ENCODE data around the gene FAM32A.

FAM32A gene

GRCh38 chr19:16185123-16185767 is at the start of gene FAM32A:
Gene FAM32A, plus strand, starts transcription at chr19:16185410. Its CDS starts 33 bp downstream, at chr19:16185443.
- peak; percentile 99 for DNase-seq (ENCODE audit: low read depth)

GRCh38 chr19:16135430-16136127 is 49.6 kb upstream of the FAM32A start:
- no peak for DNase-seq (ENCODE audit: low read depth)

- no peak for DNase-seq (ENCODE audit: low read depth)
These were observed 48.8 kb upstream of the FAM32A start for GRCh38 chr19:16136185-16136999.

- no peak for DNase-seq (ENCODE audit: low read depth)
These were observed 45.5 kb upstream of the FAM32A start for GRCh38 chr19:16139752-16140151.

- DNase-seq (ENCODE audit: low read depth): no peak
These were observed 44.2 kb upstream of the FAM32A start for GRCh38 chr19:16141043-16141442.

- no peak for DNase-seq (ENCODE audit: low read depth)
These were observed 43.1 kb upstream of the FAM32A start for GRCh38 chr19:16142032-16142580.

- no peak for DNase-seq (ENCODE audit: low read depth)
These were observed 41.6 kb upstream of the FAM32A start, which contains the start of gene HSH2D for GRCh38 chr19:16143399-16144215. Gene HSH2D, plus strand, starts transcription at chr19:16143685. Its CDS starts 5,066 bp downstream, at chr19:16148751.

- DNase-seq (ENCODE audit: low read depth): no peak
These were observed 41.0 kb upstream of the FAM32A start for GRCh38 chr19:16144216-16144581.

- DNase-seq (ENCODE audit: low read depth): no peak
These were observed 39.1 kb upstream of the FAM32A start for GRCh38 chr19:16146112-16146511.

GRCh38 chr19:16148443-16149229 is 36.6 kb upstream of the FAM32A start:
- no peak for DNase-seq (ENCODE audit: low read depth)

GRCh38 chr19:16153582-16154336 is 31.5 kb upstream of the FAM32A start:
- DNase-seq (ENCODE audit: low read depth): no peak

GRCh38 chr19:16154557-16154956 is 30.7 kb upstream of the FAM32A start:
- DNase-seq (ENCODE audit: low read depth): no peak

- no peak for DNase-seq (ENCODE audit: low read depth)
These were observed 30.1 kb upstream of the FAM32A start for GRCh38 chr19:16155128-16155527.

- no peak for DNase-seq (ENCODE audit: low read depth)
These were observed 28.3 kb upstream of the FAM32A start for GRCh38 chr19:16156904-16157303.

GRCh38 chr19:16157601-16158000 is 27.6 kb upstream of the FAM32A start:
- DNase-seq (ENCODE audit: low read depth): no peak

GRCh38 chr19:16159655-16160054 is 25.6 kb upstream of the FAM32A start:
- DNase-seq (ENCODE audit: low read depth): no peak

- DNase-seq (ENCODE audit: low read depth): no peak
These were observed 24.7 kb upstream of the FAM32A start for GRCh38 chr19:16160445-16160942.

GRCh38 chr19:16160943-16161560 is 24.2 kb upstream of the FAM32A start:
- DNase-seq (ENCODE audit: low read depth): peak; percentile 22

- DNase-seq (ENCODE audit: low read depth): peak; percentile 57
These were observed 23.4 kb upstream of the FAM32A start for GRCh38 chr19:16161840-16162239.
